HCT116 (cell line): Measurements from ENCODE around the gene JAG1.

Experiments used
- CTCF ChIP-seq, 3 experiments: fragments of 200-600 bp in 1 of 3; sonication (generic) in 1 of 3; IDR thresholded peaks in 2 of 3; conservative IDR thresholded peaks in 1 of 3; 2 replicates each; pipeline ENCODE4 v1.5.1; 2012 to 2017; ENCODE audit warnings: low read depth in 2 of 3, low read length in 2 of 3, antibody characterized with exemption in 1 of 3, borderline replicate concordance in 1 of 3, control low read depth in 1 of 3, mild to moderate bottlenecking in 1 of 3, mixed read lengths in 1 of 3, mixed run types in 1 of 3, moderate library complexity in 1 of 3; ENCODE audit not compliant: insufficient read depth in 1 of 3
- EZH2 ChIP-seq: fragments of 200-600 bp; sonication (generic); IDR thresholded peaks from 2 replicates; pipeline ENCODE4 v1.6.1; 2017; ENCODE audit warnings: antibody characterized with exemption, mixed run types
- RAD21 ChIP-seq: IDR thresholded peaks from 2 replicates; pipeline ENCODE4 v1.6.1; 2012; ENCODE audit warnings: low read depth, mild to moderate bottlenecking
- YY1 ChIP-seq: IDR thresholded peaks from 2 replicates; pipeline ENCODE4 v1.6.1; 2011; ENCODE audit warnings: low read length, low read depth, moderate library complexity, mild to moderate bottlenecking; ENCODE audit not compliant: insufficient replicate concordance; ENCODE audit errors: extremely low read depth
- ZFX ChIP-seq: fragments of 450-650 bp; IDR thresholded peaks from 2 replicates; pipeline ENCODE4 v1.6.1; 2017

- no peak for TF ChIP-seq CTCF (IDR thresholded peaks at IDR 0.05 in 2 of 3, conservative IDR thresholded peaks at IDR 0.05 in 1 of 3; ENCODE audit: borderline replicate concordance in 1 of 3, insufficient read depth in 1 of 3, low read depth in 2 of 3, low read length in 2 of 3)
- TF ChIP-seq EZH2 = no peak
- TF ChIP-seq RAD21 = no peak
- TF ChIP-seq ZFX = no peak
- no peak for TF ChIP-seq YY1
Measured at GRCh38 chr20:10604865-10605440, 68.8 kb downstream of the JAG1 start.
